Lower leg skin (tissue), 3 donors: ENCODE results near the gene BLMH.

Experiments used
- CTCF ChIP-seq, 3 donors: fragments of 450-650 bp; IDR thresholded peaks; one replicate each; pipeline ENCODE4 v1.5.1; 2016; ENCODE audit warnings: antibody characterized with exemption in 3 of 3, mild to moderate bottlenecking in 3 of 3, moderate library complexity in 2 of 3
- POLR2A ChIP-seq, 2 donors: fragments of 450-650 bp; IDR thresholded peaks; one replicate each; pipeline ENCODE4 v1.6.1; 2016 to 2017; ENCODE audit warnings: antibody characterized with exemption in 2 of 2, mild to moderate bottlenecking in 1 of 2, moderate library complexity in 1 of 2

GRCh38 chr17:30217746-30218245, 73.9 kb downstream of the BLMH start:
- no peak for TF ChIP-seq CTCF (IDR thresholded peaks at IDR 0.05)
- TF ChIP-seq POLR2A (IDR thresholded peaks at IDR 0.05) = no peak
